Heart right ventricle (tissue), 16 donors: ENCODE measurements around the gene TET2. TPM values are rescaled to one million over a fixed set of nuclear protein-coding genes. Genes with fewer than 3 reads are reported as not detected.
A peak's percentile ranks its signal among the peaks of the same experiment; 100 is the strongest.

Experiments used
- ATAC-seq, 8 donors: fragments of 200-7000 bp; cut with Tn5 transposase; one replicate each; pipeline ENCODE4 v1.9.1; 2020; ENCODE audit warnings: mild to moderate bottlenecking in 8 of 8, moderate library complexity in 8 of 8, moderate number of reproducible peaks in 1 of 8
- DNase-seq, 2 donors: peaks; one replicate each; pipeline ENCODE4 v3.0.0-alpha.2; 2020
- H3K27ac ChIP-seq, 10 donors: fragments of 200-600 bp; sonication (generic) in 2 of 10; one replicate each; pipeline versions ENCODE4 v1.5.0 to v1.8.0; 2020 to 2022; ENCODE audit warnings: mild to moderate bottlenecking in 3 of 10
- H3K27me3 ChIP-seq, 7 donors: fragments of 200-600 bp; one replicate each; pipeline ENCODE4 v1.8.0; 2021 to 2022; ENCODE audit warnings: mild to moderate bottlenecking in 2 of 7
- H3K36me3 ChIP-seq, 9 donors: fragments of 200-600 bp; sonication (generic) in 1 of 9; one replicate each; pipeline versions ENCODE4 v1.5.0 to v1.8.0; 2020 to 2022; ENCODE audit warnings: mild to moderate bottlenecking in 2 of 9
- H3K4me1 ChIP-seq, 9 donors: fragments of 200-600 bp; sonication (generic) in 1 of 9; one replicate each; pipeline versions ENCODE4 v1.5.0 to v1.8.0; 2020 to 2022; ENCODE audit warnings: mild to moderate bottlenecking in 4 of 9
- H3K4me3 ChIP-seq, 10 donors: fragments of 200-600 bp; sonication (generic) in 2 of 10; one replicate each; pipeline versions ENCODE4 v1.5.0 to v1.8.0; 2020 to 2022; ENCODE audit warnings: mild to moderate bottlenecking in 7 of 10, moderate library complexity in 2 of 10
- H3K9me3 ChIP-seq, 11 donors: fragments of 200-600 bp in 10 of 11; sonication (generic) in 2 of 11; one replicate each; pipeline versions ENCODE4 v1.5.0 to v1.8.0; 2013 to 2022; ENCODE audit warnings: mild to moderate bottlenecking in 2 of 11, control low read depth in 1 of 11, moderate library complexity in 1 of 11
- WGBS, 2 donors: extraction: QIAGEN DNeasy Blood & Tissue Kit; methylation state at CpG; one replicate each; pipeline ENCODE4 v1.1.7; 2013; ENCODE audit warnings: inconsistent platforms in 1 of 2; 5-methylcytosine and 5-hydroxymethylcytosine counted together
- intact Hi-C, 10 donors: fragments of 100-400 bp; cut with DNase I; formaldehyde crosslinking; loops; one replicate each; pipeline versions ENCODE4 v1.11.1 to v1.14.2; 2022
- polyA plus RNA-seq, 2 donors: library from polyadenylated mRNA; stranded (reverse); fragments of 200-250 nt; gene quantifications; one replicate each; pipeline ENCODE4 v1.2.3, GENCODE V29; 2013
- total RNA-seq, 10 donors: library from RNA; stranded (reverse); fragmentation: NEBNext Ultra II Directional in 3 of 10; extraction: Animal tissue kit (Norgen Biotek cat#: 25700) in 3 of 10; gene quantifications; one replicate each; pipeline versions ENCODE4 v1.2.1 to v1.2.4, GENCODE V29; 2021 to 2023
- TF ChIP-seq, protein P1 (sequence below), 9 donors: fragments of 200-600 bp; sonication (generic) in 2 of 9; IDR thresholded peaks; one replicate each; pipeline versions ENCODE4 v1.5.0 to v1.8.0; 2021 to 2022; ENCODE audit warnings: antibody characterized with exemption in 9 of 9, mild to moderate bottlenecking in 5 of 9, moderate library complexity in 1 of 9
- donor health status: Arrhythmogenic right ventricular cardiomyopathy.
- donor health status: ischemic (EF 13 %, LVEDD 7.1; RV severe dilation, severe dysfunction).
- donor health status: healthy with polysubstance abuse.
- donor health status: DM: no; HTN: yes; CAD: no.
- donor health status: DM: no; HTN: no; CAD: no.
- donor health status: ischemic (EF 25% LVEDD 6.9; RV normal size, moderate dysfunction).
- donor health status: ischemic (EF 25% LVEDD 5.7; RV mildly dilated, moderate dysfunction).
- donor health status: healthy.
- donor health status: DM: yes; HTN: yes; CAD: no.
- donor health status: Ischemic cardiomyopathy.
- donor health status: ischemic (EF 35%, LVEDD 5.7; RV mildly dilated, moderate dysfunction).
- donor health status: nonischemic (EF 11% LVEDD 7.7; RV severe dilation, severe dysfunction).
- donor health status: DM: yes; HTN: yes; CAD: no.
- donor health status: PGD.
- donor health status: ischemic (EF 29% LVEDD 5.4; RV normal size, mild dysfunction).
- donor health status: nonischemic (EF 23%, LVEDD 6.1; RV moderate dilation, normal function).

The TET2 gene
- total and polyA plus RNA-seq, 12 donors = 1.4 to 20.6 (median 16.8) TPM

DNA sequence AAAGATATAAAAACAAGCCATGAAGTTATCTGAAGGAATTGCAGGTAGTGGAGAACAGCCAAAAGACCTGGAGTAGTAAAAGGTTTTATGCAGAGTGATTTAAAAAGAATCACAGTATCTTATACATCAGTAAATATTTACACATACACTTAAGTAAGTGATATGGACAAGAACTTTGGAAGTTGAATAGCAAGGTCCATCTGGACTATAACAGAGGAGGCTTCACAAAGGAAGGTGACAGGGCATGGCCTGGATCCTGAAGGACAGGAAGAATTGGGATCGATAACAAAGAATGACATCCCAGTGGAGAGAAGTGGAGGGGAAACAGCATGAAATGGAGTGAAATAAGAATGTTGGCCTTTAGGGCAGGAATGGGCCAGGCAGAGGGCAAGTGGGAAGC lies 46.2 kb downstream of the TET2 start:
- ATAC-seq (no peak), DNase-seq (no peak)
- peaks cover 2 to 74% (median 59%) of the 10 kb centered on the region in 9 donors for H3K4me1 ChIP-seq
- H3K27ac ChIP-seq = peak overlapping the region in 3 of 10 donors; percentile 5 to 65 (median 63)
- intact Hi-C loops = loop anchor here in 5 of 10 donors (5.0 kb wide), 1 partner anchor 46 kb away; the partner anchor contains the start of gene TET2 (in 5 of the 5)
- TF ChIP-seq, protein P1, sequence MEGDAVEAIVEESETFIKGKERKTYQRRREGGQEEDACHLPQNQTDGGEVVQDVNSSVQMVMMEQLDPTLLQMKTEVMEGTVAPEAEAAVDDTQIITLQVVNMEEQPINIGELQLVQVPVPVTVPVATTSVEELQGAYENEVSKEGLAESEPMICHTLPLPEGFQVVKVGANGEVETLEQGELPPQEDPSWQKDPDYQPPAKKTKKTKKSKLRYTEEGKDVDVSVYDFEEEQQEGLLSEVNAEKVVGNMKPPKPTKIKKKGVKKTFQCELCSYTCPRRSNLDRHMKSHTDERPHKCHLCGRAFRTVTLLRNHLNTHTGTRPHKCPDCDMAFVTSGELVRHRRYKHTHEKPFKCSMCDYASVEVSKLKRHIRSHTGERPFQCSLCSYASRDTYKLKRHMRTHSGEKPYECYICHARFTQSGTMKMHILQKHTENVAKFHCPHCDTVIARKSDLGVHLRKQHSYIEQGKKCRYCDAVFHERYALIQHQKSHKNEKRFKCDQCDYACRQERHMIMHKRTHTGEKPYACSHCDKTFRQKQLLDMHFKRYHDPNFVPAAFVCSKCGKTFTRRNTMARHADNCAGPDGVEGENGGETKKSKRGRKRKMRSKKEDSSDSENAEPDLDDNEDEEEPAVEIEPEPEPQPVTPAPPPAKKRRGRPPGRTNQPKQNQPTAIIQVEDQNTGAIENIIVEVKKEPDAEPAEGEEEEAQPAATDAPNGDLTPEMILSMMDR (IDR thresholded peaks at IDR 0.05) = no peak
- peaks cover 0 to 27% (median 0%) of the 10 kb centered on the region in 9 donors for H3K36me3 ChIP-seq
- WGBS, 2 donors = 57 to 62% methylated on average over 1 of the region's 1 CpG
- no peak overlapping the region for H3K4me3 ChIP-seq
- H3K9me3 ChIP-seq = no peaks in the 10 kb centered on the region
- no peaks in the 10 kb centered on the region for H3K27me3 ChIP-seq

DNA sequence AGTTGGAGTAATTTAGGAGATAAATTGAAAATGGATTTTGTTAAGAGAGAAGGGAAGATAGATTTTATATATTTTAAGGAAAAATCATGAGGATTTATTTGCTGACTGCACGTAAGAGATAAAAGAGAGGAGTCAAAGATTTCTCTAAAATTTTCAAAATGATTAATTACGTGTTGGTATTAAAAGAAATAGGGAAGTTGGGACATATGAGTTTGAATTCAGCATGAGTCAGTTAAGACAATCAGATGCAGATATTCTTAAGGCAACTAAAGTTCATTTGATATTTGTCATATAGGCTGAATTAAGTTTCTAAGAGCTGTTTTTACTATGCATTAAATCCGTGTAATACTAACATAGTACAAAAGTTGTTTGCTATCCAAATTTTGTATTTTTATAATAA lies 46.9 kb downstream of the TET2 start:
- H3K9me3 ChIP-seq = no peaks in the 10 kb centered on the region
- intact Hi-C loops = loop anchor here in 5 of 10 donors (5.0 kb wide), 1 partner anchor 46 kb away; the partner anchor contains the start of gene TET2 (in 5 of the 5)
- TF ChIP-seq, protein P1 (IDR thresholded peaks at IDR 0.05) = no peak
- DNase-seq (no peak), ATAC-seq (no peak)
- no peak overlapping the region for H3K4me3 ChIP-seq
- H3K27ac ChIP-seq = peak overlapping the region in 1 of 10 donors; percentile 22
- peaks cover 2 to 78% (median 59%) of the 10 kb centered on the region in 9 donors for H3K4me1 ChIP-seq
- H3K27me3 ChIP-seq = no peaks in the 10 kb centered on the region
- WGBS, 2 donors = 94 to 96% methylated on average over 3 of the region's 3 CpGs
- H3K36me3 ChIP-seq = peaks cover 0 to 27% (median 0%) of the 10 kb centered on the region in 9 donors

DNA sequence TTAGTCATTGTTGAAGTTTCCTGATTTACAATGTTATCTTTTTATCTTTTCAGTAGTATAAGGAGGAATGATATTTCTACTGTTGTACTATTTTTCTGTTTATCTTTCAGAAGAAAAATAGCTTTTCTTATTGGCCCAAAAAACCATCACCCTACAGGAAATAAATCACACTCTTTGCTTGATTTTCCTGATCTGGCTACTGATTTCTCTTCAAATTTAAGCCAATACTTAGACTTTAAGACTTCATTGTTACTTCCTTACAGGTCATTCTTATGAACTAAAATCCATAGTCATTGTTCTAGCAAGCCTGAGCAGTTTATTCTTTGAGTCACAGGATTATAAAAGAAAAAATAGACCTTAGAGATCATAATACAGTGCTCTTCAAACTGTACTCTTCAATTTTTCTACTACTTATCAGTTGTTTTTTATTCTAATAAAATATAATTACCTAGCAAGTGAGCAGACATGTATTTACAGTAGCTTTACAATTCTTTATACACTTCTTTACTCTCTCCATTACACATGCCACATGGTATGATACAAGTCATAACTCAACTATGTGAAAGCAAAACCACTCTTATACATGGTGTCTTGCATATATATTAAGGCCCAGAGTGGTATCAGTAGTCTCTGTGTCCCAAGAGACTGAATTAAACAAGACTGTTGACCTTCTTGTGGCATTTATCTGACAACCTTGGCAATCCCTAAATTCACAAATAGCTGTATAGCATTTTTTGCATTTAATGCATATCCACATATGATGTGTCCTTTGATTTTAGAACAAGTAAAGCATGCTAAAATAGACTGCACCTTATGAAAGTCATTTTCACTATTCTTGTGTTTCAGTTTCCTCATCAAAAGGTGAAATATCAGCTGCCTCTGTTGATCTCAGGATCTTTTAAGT lies 47.9 kb downstream of the TET2 start:
- ATAC-seq (no peak), DNase-seq (no peak)
- Histone ChIP-seq H3K36me3 (peaks cover 0 to 27% (median 0%) of the 10 kb centered on the region in 9 donors), H3K27me3 (no peaks in the 10 kb centered on the region), H3K4me1 (peaks cover 2 to 83% (median 59%) of the 10 kb centered on the region in 9 donors), H3K9me3 (no peaks in the 10 kb centered on the region), H3K4me3 (no peak overlapping the region), H3K27ac (peak overlapping the region in 1 of 10 donors; percentile 12)
- TF ChIP-seq, protein P1 (IDR thresholded peaks at IDR 0.05) = no peak
- intact Hi-C loops = loop anchor here in 6 of 10 donors (5.0 kb wide), 1 partner anchor 47 kb away; the partner anchor contains the start of gene TET2 (in 6 of the 6)

DNA sequence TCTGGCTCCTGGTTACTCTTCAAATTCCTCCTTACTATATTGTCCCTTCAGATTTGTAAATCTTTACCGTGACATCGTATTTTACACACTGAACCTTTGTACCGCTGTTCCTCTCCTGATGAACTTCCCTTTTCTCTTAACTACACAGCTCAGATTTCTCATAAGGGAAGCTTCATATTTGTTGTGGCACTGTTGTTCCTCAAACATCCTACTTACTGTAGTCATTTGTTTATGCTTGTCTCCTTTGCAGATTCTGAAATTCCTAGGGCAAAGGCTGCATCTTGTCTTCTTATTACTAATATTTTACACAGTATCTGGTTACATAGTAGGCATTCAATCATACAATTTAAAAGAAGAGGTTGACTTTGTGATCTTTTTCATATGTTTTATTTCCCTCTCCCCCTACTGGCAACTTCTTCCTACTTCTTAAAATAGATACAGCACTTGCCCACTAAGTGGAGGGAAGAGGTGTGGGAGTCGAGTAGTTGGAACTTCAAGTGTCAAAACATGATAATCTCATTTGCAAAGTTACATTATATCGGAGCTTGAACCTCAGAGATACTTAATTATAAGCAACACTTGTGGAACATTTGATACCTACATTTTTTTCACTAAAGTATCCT lies 50.0 kb downstream of the TET2 start:
- no peak overlapping the region for H3K4me3 ChIP-seq
- ATAC-seq (peak in 6 of 8 donors; percentile 38 to 65 (median 53)), DNase-seq (no peak)
- H3K4me1 ChIP-seq = peaks cover 2 to 73% (median 50%) of the 10 kb centered on the region in 9 donors
- peak overlapping the region in 2 of 10 donors; percentile 1 to 75 for H3K27ac ChIP-seq
- no peaks in the 10 kb centered on the region for H3K9me3 ChIP-seq
- peaks cover 0 to 16% (median 0%) of the 10 kb centered on the region in 9 donors for H3K36me3 ChIP-seq
- TF ChIP-seq, protein P1 (IDR thresholded peaks at IDR 0.05) = peak in 6 of 9 donors; percentile 11 to 42 (median 26)
- intact Hi-C loops = loop anchor here in 1 of 10 donors (5.0 kb wide), 1 partner anchor 49 kb away; the partner anchor contains the start of gene TET2
- WGBS, 2 donors = 45 to 51% methylated on average over 5 of the region's 5 CpGs
- no peaks in the 10 kb centered on the region for H3K27me3 ChIP-seq
